Measurements from ENCODE around the gene SCARB2.

DNA sequence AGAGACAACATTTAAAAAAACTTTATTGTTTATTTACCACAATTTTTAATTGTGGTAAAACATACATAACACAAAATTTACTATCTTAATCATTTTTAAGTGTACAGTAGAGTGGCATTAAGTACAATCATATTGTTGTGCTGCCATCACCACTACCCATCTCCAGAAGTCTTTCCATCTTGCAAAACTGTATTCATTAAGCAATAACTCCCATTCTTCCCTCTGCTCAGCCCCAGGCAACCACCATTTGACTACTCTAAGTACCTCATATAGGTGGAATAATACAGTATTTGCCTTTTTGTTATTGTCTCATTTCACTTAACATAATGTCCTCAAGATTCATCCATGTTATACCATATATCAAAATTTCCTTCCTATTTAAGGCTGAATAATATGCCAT is 25.1 kb upstream of the SCARB2 start:
- TF ChIP-seq POLR2A (IDR thresholded peaks at IDR 0.05) (no peak), POLR2AphosphoS5 (IDR thresholded peaks at IDR 0.05) (no peak)
- TF ChIP-seq, protein P1, sequence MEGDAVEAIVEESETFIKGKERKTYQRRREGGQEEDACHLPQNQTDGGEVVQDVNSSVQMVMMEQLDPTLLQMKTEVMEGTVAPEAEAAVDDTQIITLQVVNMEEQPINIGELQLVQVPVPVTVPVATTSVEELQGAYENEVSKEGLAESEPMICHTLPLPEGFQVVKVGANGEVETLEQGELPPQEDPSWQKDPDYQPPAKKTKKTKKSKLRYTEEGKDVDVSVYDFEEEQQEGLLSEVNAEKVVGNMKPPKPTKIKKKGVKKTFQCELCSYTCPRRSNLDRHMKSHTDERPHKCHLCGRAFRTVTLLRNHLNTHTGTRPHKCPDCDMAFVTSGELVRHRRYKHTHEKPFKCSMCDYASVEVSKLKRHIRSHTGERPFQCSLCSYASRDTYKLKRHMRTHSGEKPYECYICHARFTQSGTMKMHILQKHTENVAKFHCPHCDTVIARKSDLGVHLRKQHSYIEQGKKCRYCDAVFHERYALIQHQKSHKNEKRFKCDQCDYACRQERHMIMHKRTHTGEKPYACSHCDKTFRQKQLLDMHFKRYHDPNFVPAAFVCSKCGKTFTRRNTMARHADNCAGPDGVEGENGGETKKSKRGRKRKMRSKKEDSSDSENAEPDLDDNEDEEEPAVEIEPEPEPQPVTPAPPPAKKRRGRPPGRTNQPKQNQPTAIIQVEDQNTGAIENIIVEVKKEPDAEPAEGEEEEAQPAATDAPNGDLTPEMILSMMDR (IDR thresholded peaks at IDR 0.05 in 8 of 11, conservative IDR thresholded peaks at IDR 0.05 in 3 of 11): no peak

Measured in spleen (tissue), 7 donors.